Measurements from ENCODE around the gene NR3C1.
A peak's percentile ranks its signal among the peaks of the same experiment; 100 is the strongest.

The NR3C1 gene

DNA sequence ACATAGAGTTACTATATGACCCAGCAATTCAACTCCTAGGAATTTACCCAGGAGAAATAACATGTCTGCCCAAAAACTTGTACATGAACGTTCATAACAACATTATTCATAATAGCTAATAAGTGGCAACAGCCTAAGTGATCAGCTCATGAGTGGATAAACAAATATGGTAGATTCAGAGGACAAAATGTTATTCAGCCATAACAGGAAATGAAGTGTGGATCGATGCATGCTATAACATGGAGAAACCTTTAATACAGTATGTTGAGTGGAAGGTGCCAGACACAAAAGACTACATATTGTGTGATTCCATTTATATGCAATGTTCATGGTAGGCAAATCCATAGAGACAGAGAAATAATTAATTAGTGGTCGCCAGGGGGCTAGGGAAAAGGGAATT is 22.3 kb upstream of the NR3C1 start:
- no peak for DNase-seq

DNA sequence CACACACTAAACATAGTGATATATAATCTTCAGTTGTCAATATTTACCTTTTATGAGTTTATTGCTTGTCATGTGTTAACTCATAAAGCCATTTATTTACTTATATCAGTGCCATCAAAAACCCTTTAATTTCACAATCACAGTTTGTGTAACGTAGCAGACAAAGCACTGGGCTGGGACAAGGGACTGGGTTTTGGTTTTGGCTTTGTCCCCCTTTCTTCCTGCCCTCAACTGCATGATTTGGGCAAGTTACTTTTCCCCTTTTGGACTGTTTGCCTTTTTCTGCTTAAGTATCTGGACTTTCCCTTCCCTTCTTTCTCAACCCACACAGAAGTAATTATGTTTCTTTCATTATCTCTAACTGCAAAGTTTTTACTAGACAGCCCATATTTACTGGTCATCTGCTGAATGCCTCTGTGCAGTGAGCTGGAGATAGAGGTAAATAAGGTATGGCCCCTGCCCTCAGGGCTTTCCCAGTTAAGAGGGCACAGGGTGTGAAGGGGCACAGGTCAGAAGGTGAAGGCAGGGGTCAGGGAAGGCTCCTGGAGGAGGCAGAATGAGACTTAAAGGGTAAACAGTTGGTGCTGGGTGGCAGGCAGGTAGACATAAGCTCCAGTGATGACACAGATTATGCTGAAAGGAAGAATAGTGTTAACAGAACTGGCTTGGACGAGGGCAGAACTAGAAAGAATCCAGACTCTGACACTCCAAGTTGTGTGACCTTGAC is 14.8 kb upstream of the NR3C1 start:
- DNase-seq: no peak

DNA sequence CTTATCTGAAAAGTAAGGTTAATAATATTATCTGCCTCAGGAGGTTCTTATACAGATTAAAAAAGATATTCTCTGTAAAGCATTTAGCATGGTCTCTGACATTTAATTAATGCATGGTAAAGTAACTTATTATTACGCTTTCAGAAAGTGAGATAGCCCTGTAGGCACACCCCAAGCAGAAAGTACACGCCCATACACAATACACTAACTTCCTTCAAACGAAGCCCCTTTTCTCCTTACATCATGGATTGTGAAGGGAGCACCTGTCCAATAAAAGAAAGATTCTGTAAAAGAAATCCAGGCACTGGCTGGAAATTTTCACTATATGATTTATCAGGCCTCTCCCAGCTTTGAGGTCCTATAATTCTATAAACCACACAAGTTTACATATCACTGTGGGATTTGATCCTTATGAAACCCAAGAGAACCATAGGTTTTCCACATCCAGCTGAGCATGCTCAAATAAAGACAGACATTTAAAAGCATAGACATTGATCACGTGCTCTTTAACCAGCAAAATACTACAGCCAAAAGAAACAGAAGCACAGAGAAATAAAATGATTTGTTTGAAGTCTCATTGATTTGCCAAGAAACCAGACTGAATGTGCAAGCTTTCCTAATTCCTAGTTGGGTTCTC is 14.1 kb upstream of the NR3C1 start:
- no peak for DNase-seq

DNA sequence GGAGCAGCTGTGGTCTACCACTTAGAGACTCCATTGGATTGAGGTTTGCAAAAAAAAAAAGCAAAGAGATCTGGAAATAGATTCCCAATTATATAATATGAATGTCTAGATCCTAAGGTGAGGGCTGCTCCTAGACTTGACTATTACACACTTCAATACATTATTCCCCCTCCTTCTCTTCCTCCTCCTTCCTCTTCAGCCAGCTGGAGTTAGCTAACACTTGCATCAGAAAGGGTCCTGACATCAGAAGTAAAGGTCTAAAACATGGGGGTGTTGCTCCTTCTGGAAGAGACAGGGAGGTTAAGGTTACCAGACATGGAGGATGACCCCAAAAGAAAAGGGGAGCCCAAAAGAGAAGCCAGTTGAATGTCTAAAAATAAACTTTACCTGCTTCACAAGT is 12.9 kb upstream of the NR3C1 start:
- DNase-seq: no peak

DNA sequence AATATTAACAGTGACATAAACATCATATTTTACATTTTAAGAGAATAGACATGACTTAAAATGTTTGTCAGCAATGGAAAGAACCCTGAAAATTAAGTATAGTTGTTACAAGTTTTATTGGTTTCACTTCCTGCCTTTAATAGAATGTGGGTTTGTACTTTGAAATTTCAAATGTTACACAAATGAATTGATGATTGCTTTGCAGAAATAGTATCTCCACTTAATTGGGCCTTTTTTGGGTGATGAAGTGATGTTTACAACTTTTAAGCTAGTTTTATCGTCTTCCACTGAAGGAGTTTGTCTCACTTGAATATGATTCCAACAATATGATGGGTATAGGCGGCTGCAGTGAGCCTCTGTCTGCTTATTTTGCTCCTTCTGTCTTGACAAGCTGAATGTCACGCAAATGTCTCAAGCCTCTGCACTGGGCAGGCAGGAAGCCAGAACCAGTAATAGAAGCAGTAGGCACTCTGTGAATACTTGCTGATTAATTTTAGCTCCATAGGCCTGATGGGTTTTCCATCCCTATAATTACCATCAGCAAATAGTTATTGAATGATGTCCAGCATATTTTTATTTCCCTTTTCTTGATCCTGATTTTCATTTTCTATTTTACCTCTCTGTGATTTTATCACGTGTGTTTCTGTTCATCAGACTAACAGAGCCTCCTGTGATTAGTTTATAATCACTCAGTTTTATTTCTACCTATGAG is 10.6 kb upstream of the NR3C1 start:
- DNase-seq: no peak

DNA sequence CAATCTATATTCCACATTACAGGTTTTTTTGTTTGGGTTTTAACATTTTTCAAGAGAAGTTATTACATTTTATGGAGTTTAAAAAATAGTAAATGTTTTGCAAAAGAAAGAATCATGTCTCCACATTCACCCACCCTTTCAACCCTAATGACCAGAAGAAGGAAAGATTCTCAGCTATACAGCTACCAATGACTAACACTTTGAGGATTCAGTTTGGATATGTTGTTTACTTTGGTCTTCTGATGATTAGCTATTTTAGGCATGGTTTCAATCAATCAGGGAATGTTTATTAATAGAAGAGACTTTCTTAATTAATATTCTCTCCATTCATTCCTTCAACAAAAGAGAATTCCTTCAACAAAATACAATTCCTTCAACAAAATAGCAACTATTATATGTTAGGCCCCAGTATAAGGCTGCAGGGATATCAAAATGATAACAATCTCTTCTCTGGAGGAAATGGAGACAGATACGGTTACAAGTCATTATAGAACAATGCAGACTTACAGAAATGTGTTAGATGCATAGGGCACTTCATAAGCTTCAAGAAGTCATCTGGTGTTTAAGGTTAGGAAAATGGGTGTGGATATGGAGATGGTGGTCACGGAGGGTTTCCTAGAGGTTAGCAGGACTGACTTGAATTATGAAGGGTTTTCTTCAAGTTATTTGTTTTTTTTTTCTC is 9.3 kb upstream of the NR3C1 start:
- DNase-seq: no peak

DNA sequence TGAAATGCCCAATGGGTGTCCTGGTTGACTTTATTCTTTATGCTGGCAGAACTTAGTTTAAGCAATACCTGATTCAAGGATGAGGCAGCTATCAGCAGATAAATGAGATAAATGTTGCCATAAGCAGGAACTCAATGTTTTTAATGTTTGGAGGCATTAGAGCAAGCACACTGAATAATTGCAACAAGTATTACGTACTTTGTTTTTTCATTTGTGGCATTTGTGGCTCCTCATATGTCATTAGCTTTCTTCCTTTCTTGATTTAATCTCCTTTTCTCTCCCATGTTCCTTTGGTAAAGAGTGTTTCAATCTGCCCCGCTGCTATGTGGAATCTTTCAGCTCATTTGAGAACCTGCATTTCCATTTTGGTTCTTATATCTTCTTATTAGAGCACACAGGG is 6.4 kb upstream of the NR3C1 start:
- no peak for DNase-seq

DNA sequence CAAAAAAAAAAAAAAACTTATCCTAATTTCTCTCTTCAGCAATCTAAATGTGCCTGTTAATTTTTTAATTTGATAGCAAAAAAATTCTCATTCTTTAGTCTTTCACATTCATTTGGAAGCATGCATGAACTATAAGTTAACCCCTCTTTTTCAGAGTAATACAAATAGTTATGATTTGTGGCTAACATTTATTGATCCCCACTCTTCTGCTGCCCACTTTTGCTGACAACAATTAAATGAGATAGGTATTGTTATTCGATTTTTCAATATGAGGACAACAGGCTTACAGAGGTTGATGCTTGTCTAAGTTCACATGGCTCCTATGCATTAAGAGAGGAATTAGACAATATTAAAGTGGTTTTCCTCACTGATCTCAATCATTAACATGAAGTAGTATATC is 2.9 kb upstream of the NR3C1 start:
- no peak for DNase-seq

DNA sequence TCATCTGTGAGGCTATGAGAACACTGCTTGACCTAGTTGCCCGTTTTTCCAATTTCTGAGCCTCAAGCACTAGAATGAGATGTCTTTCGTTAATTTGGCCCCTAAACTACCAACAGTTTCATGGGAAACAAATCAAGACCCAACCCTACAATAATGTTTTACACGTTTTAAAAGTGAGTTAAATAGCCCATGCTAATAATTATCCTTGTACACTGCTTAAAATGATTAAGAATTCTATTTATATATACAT is 2.3 kb upstream of the NR3C1 start:
- no peak for DNase-seq

DNA sequence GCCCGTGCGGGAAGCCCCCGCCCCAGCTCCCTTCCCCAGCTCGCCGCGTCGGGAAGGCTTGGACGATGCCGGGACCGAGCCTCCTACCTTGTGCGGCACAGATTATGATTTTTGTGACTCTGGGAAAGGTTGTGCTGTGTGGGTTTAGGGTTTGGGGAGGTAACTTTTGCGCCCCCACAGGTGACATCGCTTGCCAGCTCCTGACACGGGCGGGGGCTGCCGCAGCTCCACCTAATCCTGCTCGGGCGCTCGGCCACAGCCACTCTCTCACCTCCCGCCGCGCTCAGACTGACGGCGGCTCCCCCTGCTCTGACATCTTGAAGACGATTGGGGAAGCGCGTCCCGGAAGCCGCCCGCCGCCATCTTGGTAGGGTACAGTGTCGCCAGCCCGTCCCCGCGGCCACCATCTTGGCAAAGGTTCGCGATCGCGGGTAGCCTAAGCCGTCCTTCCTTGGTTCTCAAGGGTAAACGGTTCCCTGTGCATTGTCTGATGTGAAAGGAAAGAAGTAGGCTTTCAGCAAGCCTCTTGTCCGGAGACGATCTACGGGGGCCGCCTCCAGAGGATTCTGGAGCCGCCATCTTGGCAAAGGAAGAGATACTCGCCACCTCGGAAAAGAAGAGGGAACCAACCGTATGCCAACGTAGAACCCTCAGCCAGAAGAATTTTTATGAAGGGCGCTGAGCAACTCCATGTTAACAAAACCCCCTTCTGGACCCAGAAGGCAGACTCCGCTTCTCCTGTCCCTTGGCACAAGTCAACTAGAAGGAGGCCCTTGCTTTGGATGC is 1.8 kb upstream of the NR3C1 start:
- DNase-seq: peak; percentile 90

DNA sequence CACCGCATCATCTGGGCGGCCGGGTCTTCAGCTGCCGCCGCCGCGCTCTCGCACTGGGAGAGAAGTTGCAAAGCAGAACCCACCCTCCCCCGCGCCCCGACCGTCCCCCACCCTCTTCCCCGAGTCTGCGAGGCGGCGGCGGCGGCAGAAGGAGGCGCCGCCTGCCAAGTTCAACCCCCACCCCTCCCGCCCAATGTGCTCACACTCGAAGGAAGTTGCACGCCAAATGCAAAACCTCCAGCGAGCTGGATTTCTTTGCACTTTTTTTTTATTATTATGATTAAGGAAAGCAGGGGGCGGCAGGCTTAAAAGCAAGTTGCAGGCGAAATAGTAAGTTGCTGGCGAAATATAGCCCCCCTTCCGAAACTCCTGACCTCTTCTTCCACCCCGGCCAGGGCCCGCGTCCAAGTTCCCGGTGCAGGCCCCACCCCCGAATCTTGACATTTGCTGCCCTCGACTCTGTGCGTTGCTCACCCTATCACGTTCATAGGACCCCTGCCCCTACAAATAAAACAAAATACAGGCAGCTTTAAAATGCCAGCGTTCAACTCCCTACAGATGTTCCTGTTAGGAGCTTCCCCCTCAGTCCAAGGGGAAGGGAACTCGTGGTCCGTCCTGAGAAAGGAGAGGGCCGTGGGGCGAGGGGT is 1.1 kb upstream of the NR3C1 start:
- peak; percentile 73 for DNase-seq

DNA sequence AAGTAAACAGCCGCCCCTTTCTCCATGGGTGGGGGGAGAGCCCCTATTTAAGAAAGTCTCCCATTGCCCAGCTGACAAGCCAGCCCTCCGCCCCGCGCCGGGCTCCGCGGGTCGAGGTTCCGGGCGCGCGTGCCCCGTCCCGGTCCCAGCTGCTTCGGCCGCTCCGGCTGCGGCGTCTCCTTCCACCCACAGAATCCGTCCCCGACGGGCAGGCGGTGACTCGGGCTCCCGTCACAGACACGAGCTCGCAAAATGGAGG is 223 bp downstream of the NR3C1 start:
- DNase-seq: no peak

DNA sequence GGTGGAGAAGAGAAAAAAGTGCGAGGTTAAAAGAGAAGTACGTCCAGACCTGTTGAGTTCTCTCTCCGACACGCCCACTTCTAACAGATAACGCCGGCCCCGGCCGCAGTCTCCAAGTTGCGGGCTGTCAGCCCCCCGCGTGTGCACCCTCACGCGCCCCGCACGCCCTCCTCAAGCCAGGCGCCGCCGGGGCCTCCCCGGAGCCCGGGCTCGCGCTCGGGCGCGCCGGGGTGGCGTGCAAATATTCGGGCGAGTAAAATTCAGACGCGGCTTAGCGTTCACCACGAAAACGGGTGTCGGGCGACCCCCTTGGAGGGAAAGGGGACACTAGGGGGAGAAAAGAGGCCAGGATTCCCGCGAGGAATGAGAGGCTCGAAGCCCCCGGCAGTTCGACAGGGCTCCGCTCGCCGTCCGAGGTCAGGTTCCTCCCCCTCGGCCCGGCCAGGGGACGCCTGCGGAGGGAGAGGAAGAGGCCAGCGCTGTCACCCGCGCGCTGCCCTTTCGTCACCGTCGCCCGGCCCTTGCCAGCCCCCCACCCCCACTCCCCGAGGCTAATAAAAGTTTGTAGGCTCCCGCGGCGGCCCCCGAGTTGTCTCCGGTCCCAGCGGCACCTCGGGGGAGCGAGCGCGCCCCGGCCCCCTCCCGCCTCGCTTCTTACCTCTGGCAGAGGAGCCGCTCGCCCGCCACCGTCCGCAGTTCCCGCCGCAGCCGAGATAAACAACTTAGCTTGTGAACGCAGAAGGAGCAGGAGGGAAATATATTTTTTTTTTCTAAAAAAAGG is 743 bp downstream of the NR3C1 start:
- DNase-seq: peak; percentile 71

DNA sequence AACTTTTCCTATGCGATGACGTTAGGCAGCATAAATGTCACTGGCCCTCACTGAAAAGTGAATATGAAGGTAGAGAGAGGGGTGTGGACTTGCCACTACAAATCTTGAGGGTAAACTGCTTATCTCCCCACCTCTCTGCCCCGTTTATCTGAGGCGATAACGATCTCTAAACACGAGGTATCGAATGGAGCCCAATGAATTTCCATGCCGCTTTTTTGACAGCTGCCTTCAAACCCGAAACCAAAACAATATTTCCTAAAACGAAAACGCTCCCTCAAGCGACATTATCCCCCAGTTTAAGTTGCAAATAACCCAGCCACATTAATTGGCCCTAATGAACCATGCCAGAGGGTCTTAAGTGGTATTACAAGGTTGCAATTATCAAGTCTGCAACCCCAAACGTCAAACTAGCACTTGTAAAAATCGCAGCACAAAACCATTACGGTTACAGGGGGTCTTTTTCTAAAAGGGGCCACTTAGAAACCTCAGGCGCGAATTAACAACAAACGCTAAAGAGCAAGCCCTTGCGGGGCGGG is 1.4 kb downstream of the NR3C1 start:
- DNase-seq: peak; percentile 29

DNA sequence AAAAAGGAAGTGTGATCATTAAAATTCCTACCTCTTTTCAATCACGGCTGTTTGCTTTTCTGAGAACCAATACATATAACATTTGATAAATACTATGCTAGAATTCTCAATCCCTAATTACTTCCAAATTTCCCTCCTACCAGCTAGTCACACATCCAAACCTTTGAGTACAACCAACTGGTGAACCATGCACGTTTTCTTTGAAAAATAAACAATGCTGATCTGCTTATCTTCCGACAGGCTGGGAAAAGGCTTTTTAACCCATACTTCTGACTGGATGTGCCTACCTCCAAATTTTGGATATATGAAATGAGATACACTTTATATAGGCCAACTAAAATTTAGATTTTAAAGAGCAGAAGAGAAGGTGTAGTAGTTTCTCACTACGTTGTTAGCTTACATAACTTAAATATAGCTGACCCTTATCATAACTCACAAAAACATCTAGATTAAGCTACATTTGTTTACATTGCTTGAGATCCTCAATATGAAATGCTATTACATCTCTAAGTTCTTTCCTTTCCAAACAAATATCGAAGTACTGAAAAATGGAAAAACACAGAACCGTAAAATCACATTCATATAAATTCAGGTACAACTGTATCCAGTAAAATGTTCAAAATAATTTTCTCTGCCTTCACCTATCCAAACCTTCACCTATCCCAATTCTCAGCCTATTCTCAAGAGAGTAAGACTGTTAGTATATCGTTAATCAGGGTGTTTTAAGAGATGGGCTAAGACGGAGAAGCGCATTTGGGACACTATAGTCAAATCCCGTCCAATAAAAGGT is 2.1 kb downstream of the NR3C1 start:
- DNase-seq: no peak

DNA sequence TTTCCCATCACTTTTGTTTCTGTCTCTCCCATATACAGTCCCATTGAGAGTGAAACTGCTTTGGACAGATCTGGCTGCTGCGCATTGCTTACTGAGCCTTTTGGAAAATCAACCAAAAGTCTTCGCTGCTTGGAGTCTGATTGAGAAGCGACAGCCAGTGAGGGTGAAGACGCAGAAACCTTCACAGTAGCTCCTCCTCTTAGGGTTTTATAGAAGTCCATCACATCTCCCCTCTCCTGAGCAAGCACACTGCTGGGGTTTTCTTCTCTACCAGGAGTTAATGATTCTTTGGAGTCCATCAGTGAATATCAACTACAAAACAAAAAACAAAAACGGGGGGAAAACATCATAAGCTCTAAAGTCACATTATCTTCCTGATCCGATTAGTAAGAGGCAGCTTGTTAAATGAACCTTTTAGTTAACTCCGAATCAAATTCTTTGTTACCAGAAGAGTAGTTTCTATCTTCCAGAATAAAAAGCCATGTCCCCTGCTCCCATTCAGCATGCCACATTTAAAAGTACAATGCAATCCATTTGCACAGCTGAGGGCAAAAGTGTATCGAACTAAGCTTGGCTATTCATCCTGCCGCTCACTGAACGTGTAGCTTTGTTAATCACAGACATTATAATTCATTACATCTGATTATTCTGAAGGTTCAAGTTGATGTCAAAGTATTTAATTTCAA is 2.8 kb downstream of the NR3C1 start:
- DNase-seq: no peak

DNA sequence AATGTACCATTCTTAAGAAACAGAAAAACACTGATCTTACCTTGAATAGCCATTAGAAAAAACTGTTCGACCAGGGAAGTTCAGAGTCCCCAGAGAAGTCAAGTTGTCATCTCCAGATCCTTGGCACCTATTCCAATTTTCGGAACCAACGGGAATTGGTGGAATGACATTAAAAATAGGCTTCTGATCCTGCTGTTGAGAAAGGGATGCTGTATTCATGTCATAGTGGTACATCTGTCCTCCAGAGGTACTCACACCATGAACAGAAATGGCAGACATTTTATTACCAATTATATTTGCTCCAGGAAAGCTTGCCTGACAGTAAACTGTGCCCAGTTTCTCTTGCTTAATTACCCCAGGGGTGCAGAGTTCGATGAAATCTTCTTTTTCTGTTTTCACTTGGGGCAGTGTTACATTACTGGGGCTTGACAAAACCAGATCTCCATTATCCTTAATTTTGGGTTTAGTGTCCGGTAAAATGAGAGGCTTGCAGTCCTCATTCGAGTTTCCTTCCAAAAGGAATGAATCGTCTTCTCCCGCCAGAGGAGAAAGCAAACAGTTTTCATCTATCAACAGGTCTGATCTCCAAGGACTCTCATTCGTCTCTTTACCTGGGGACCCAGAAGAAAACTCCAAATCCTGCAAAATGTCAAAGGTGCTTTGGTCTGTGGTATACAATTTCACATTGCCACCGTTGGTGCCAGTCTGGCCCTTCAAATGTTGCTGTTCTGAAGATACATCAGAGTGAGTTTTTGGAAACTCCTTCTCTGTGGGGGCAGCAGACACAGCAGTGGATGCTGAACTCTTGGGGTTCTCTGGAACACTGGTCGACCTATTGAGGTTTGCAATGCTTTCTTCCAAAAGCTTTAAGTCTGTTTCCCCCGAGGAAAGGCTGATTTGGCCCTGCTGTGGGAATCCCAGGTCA is 3.6 kb downstream of the NR3C1 start:
- DNase-seq: no peak

DNA sequence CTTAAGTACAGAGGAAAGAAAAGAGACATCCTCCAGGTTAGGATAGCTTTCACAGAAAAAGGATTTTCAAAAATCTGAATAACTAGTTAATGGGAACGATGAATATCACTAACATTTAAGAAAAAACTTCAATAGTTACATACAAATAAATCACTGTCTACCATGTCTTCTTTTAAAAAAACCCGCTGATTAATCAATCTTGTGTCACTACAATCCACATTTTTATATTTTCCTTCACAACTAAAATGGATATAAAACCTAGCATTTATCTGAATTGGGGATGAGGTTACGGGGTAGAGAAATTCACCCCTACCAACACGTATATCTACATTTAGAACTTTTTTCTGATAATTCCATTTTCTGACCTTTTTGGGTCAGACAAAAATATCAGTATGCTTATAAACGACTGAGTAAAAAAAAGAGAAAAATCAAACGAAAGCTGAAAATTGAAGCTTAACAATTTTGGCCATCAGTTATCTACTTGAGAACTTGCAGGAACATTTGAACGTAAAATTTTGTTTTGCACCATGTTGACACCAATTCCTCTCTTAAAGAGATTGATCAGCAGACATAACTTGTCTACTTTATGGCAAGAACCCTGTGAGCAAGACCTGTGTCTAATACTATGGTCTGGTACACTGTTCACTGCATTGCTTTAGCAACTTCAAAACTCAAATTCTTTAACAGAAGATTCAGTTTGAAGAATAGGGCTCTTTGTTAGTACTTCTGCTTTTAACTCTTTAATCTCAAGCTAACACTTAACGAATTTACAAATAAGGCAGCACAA is 4.8 kb downstream of the NR3C1 start:
- DNase-seq: no peak

DNA sequence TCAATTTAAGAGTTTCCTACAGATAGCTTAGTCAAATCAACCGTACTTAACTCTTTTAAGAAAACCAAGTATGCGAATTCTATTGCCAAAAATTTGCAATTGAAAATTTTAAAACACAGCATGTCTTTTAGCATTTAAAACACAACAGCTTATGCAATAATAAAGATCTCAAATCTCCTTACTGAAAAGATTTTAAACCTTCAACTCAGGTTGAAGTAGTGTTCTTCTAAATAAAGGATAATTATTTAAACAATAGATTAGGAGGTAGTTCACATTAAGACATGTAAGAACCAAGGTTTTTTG is 5.5 kb downstream of the NR3C1 start:
- no peak for DNase-seq
